GM21825 (cell line): ENCODE measurements around the gene DHX34.
"Not testable (repeated sequence)": the region's sequence is repeated elsewhere in the genome, so short reads cannot be mapped to it uniquely, and the experiment has no call there.

Experiments used
- ATAC-seq: cut with Tn5 transposase; IDR thresholded peaks from one replicate; pipeline ENCODE4 v1.9.1; 2021; ENCODE audit warnings: mild to moderate bottlenecking, moderate library complexity; ENCODE audit not compliant: unreplicated experiment

DHX34 gene

DNA sequence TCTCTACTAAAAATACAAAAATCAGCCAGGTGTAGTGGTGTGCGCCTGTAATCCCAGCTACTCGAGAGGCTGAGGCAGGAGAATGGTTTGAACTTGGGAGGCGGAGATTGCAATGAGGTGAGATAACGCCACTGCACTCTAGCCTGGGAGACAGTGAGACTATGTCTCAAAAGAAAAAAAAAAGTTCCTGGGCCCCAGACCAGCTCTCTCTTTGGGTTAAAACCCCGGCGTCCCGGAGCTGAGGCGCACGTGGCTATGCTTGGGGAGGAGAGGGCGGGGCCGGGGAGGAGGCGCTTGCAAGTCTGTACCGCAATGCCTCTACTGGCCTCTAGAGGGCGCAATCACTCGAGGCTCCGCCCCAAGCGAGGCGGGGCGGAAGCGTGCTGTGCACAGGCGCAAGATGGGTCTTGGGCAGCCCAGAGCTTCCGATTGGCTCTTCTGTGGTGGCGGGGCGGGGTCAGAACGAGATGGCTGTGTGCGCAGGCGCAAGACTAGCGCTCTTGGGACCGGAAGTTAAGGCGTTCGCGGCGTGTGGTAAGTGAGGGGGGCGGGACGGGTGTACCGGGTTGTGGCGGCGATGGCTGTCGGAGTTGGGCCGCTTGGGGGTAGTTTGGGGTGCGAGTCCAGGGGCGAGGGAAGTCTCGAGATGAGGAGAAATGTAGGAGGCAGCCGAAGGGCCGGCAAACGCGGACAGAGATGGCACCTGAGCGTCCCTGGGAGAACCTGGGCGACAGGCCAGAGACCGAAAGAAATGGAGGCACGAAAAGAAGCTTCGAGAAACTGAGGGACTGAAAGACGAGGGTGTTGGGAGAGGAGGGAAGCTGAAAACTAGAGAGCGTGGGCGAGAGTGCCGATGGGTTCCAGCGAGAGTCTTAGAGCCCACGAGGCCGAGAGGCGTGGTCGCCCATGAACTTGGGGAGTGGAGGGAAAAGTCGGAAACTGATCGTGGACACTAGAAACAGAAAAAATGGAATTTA, at the start of gene DHX34:
DHX34 (plus strand) TSS at position 497 of the 977 bp plus-strand sequence. CDS start 3,716 bp downstream, outside the sequence.
- peak; percentile 86 for ATAC-seq

- ATAC-seq, result not testable (repeated sequence)
Measured at GRCh38 chr19:47300867-47301266, 48.2 kb upstream of the DHX34 start.

GRCh38 chr19:47302249-47302648, 46.9 kb upstream of the DHX34 start:
- no peak for ATAC-seq

GRCh38 chr19:47303966-47304365, 45.1 kb upstream of the DHX34 start:
- no peak for ATAC-seq

- no peak for ATAC-seq
Measured at GRCh38 chr19:47305309-47305751, 43.8 kb upstream of the DHX34 start.

- no peak for ATAC-seq
Measured at GRCh38 chr19:47306303-47306702, 42.8 kb upstream of the DHX34 start.

- ATAC-seq, result no peak
Measured at GRCh38 chr19:47309038-47309437, 40.1 kb upstream of the DHX34 start.

DNA sequence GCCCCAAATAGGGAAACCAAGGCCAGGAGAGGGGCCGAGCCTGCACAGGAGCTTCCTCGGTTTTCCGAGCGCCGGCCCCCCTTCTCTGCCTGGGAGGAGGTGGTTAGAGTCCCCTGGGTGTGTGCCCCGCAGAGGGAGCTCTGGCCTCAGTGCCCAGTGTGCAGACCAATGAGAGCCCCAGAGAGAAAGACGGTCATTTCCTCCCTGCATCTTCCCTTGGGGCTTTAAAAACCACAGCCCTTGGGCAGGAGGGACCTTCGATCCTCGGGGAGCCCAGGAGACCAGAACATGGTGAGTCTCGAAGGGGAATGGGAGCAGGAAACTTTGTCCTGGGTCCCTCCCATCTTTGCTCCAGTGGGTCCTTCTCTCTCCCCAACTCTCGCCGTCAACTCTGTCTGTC, 39.5 kb upstream of the DHX34 start, which contains the start of gene C5AR1:
C5AR1 (plus strand) TSS at position 254 of the 400 bp plus-strand sequence; CDS start at position 289, 35 bp downstream.
- no peak for ATAC-seq

DNA sequence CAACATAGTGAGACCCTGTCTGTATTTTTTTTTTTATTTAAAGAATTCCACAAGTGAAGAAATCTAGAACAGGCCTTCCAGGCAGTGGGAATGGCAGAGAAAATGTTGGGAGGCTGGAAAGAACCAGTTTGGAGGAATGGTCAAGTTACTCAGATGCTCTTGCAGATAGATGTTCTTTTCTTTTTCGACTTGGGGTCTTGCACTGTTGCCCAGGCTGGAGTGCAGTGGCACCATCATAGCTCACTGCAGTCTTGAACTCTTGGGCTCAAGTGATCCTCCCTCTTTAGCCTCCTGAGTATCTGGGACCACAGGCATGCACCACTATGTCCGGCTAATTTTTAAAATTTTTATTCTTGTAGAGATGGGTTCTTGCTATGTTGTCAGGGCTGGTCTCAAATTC, 38.8 kb upstream of the DHX34 start:
- no peak for ATAC-seq

DNA sequence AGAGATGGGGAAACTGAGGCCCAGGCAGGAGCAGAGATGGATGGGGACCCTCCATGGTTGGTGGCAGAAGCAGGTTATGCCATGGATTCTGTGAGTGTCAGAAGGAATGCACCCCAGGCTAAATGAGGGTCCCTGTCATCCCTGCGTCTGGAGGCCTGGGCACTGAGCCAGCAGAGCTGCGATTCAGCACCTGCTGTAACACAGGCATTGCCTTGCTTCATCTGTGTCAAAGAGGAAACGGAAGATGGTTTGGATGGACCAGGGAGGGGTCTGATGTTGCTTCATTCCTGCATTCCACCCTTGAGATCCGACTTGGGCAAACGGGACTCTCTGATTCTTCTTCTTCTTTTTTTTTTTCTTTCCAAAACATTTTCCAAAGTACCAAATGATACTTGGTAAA, 38.3 kb upstream of the DHX34 start:
- no peak for ATAC-seq

- ATAC-seq, result no peak
Measured at GRCh38 chr19:47312366-47313006, 36.6 kb upstream of the DHX34 start.

GRCh38 chr19:47313754-47314295, 35.3 kb upstream of the DHX34 start:
- no peak for ATAC-seq

DNA sequence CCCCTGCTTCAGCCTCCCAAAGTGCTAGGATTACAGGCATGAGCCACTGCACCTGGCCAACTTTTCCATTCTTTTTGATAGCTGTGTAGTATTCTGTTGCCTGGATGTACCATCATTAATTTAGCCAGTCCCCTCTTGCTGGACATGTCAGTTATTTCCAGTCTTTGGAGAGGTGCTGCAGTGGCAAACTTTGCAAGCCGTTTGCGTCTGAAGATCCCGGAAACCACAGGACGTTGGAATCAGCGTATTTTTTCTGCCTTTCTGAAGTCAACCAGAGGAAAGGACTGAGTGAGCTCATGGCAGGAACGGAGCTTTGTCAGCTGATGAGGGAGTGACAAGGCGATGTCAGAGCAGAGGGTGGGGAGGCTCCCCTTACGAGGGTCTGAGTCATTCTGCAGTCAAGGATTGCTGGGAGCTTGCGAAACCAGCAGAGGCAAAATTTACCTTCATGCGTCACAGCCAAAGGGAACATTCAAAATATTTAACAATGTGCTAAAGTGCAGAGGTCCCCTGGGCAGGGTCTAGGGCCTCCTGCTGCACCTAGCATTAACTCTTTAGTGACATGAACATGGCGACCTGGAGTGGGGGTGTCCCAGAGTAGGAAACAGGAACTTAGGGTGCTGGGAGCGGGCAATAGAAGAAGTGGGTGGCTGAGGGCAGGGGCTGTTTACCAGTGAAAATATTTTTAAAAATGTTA, 33.8 kb upstream of the DHX34 start:
- ATAC-seq, result no peak

DNA sequence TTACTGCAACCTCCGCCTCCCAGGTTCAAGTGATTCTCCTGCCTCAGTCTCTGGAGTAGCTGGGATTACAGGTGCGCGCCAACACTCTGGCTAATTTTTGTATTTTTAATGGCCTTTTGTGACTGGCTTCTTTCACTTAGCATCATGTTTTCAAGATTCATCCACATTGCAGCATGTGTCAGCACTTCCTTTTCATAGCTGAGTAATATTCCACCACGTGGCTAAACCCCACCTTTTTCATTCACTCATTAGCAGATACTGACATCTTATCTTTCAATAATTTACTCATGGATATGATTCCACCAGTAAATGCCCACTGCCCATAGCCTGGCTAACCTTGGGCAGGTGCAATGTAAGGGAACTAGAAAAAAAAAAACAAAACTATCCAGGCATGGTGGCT, 32.6 kb upstream of the DHX34 start:
- ATAC-seq, result no peak

DNA sequence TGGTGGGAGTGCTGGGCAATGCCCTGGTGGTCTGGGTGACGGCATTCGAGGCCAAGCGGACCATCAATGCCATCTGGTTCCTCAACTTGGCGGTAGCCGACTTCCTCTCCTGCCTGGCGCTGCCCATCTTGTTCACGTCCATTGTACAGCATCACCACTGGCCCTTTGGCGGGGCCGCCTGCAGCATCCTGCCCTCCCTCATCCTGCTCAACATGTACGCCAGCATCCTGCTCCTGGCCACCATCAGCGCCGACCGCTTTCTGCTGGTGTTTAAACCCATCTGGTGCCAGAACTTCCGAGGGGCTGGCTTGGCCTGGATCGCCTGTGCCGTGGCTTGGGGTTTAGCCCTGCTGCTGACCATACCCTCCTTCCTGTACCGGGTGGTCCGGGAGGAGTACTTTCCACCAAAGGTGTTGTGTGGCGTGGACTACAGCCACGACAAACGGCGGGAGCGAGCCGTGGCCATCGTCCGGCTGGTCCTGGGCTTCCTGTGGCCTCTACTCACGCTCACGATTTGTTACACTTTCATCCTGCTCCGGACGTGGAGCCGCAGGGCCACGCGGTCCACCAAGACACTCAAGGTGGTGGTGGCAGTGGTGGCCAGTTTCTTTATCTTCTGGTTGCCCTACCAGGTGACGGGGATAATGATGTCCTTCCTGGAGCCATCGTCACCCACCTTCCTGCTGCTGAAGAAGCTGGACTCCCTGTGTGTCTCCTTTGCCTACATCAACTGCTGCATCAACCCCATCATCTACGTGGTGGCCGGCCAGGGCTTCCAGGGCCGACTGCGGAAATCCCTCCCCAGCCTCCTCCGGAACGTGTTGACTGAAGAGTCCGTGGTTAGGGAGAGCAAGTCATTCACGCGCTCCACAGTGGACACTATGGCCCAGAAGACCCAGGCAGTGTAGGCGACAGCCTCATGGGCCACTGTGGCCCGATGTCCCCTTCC, 28.9 kb upstream of the DHX34 start:
- ATAC-seq, result no peak

DNA sequence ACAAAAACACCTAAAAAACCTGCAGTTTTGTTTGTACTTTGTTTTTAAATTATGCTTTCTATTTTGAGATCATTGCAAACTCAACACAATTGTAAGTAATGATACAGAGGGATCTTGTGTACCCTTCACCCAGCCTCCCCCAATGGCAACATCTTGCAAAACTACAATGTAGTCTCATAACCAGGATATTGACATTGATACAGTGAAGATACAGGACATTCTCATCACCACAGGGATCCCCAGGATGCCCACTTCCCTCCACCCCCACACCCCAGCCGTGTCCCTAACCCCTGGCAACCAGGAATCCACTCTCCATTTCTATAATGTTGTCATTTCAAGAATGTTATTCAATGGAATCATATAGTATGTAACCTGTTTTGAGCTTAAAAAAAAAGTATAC, 27.5 kb upstream of the DHX34 start:
- ATAC-seq, result no peak

GRCh38 chr19:47322058-47322457, 27.1 kb upstream of the DHX34 start:
- no peak for ATAC-seq

DNA sequence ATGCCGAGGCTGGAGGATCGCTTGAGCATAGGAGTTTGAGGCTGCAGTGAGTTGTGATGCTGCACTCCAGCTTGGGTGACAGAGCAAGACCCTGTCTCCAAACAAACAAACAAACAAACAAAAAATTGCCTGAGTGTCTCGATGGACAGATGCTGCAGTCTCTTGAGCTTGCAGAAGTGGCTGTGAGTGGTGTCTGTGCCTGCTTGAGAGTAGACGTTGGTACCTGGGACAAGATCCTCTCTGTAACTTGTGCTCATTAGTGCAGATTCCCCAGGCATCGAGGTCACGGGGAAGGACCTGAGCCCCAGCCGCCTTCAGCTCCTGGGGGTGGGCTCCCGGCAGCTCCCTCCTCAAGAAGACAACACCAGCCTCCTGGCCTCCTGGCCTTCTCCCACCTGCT, 25.7 kb upstream of the DHX34 start:
- ATAC-seq, result no peak

- no peak for ATAC-seq
Measured at GRCh38 chr19:47323872-47324271, 25.2 kb upstream of the DHX34 start.

DNA sequence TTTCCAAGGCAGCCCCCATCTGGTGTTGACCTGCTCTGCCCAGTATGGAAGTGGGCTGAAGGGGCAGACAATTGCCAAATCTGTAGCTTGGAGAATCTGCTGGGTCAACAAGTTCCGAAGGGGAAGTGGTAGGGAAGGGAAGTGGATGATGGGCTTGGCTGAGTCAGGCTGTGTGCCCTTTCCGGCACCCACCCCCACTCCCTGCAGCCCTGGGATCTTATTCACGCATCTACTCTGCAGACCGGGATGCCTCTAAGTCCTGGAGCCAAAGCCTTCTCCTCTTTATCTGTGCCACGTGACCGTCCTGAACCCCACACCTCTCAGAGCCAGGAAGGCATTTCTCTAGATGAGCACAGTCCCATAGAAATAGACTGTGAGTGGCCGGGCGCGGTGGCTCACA, 24.6 kb upstream of the DHX34 start:
- ATAC-seq, result no peak
